SKM-1 (cell line): ENCODE results near the gene CREB3L1.
"Not testable (repeated sequence)": the region's sequence is repeated elsewhere in the genome, so short reads cannot be mapped to it uniquely, and the experiment has no call there.

Source experiments
- DNase-seq: peaks from one replicate; lab custom pipeline; 2025; ENCODE audit not compliant: unreplicated experiment; lab: John Stamatoyannopoulos, UW

Gene CREB3L1

GRCh38 chr11:46295312-46296058 lies 18.0 kb downstream of the CREB3L1 start:
- DNase-seq: no peak

GRCh38 chr11:46296059-46296527 lies 18.6 kb downstream of the CREB3L1 start:
- no peak for DNase-seq

- DNase-seq: no peak
These were observed 19.3 kb downstream of the CREB3L1 start for GRCh38 chr11:46296528-46297448.

- DNase-seq: no peak
These were observed 21.4 kb downstream of the CREB3L1 start for GRCh38 chr11:46298699-46299433.

GRCh38 chr11:46299451-46299961 lies 22.0 kb downstream of the CREB3L1 start:
- DNase-seq: no peak

- no peak for DNase-seq
These were observed 22.8 kb downstream of the CREB3L1 start for GRCh38 chr11:46300270-46300669.

GRCh38 chr11:46302866-46303265 lies 25.4 kb downstream of the CREB3L1 start:
- no peak for DNase-seq

GRCh38 chr11:46304036-46304435 lies 26.6 kb downstream of the CREB3L1 start:
- DNase-seq: not testable (repeated sequence)

GRCh38 chr11:46304605-46305179 lies 27.2 kb downstream of the CREB3L1 start:
- no peak for DNase-seq

GRCh38 chr11:46305295-46305694 lies 27.8 kb downstream of the CREB3L1 start:
- peak; percentile 85 for DNase-seq

- DNase-seq: no peak
These were observed 28.9 kb downstream of the CREB3L1 start for GRCh38 chr11:46306296-46306853.

- DNase-seq: no peak
These were observed 29.9 kb downstream of the CREB3L1 start for GRCh38 chr11:46307369-46307768.

- no peak for DNase-seq
These were observed 30.4 kb downstream of the CREB3L1 start for GRCh38 chr11:46307785-46308341.

- peak; percentile 70 for DNase-seq
These were observed 31.4 kb downstream of the CREB3L1 start for GRCh38 chr11:46308631-46309419.

GRCh38 chr11:46309814-46310259 lies 32.4 kb downstream of the CREB3L1 start:
- peak; percentile 53 for DNase-seq

GRCh38 chr11:46315033-46315738 lies 37.7 kb downstream of the CREB3L1 start:
- peak; percentile 26 for DNase-seq

- DNase-seq: no peak
These were observed 38.5 kb downstream of the CREB3L1 start for GRCh38 chr11:46315783-46316563.

- DNase-seq: no peak
These were observed 41.6 kb downstream of the CREB3L1 start for GRCh38 chr11:46319074-46319453.
